Activated naive CD4-positive, alpha-beta T cell treated with anti-CD3 and anti-CD28 coated beads, Interleukin-2, amount 50 U/mL, for 24 hours (primary cell): ENCODE data around the gene TCHH.
"Not testable (repeated sequence)": the region's sequence is repeated elsewhere in the genome, so short reads cannot be mapped to it uniquely, and the experiment has no call there.

Source experiments
- H3K27ac Mint-ChIP-seq: one replicate; pipeline ENCODE4 v1.8.0; 2021; ENCODE audit warnings: mild to moderate bottlenecking, mixed read lengths
- H3K27me3 Mint-ChIP-seq: one replicate; pipeline ENCODE4 v1.8.0; 2021; ENCODE audit warnings: mixed read lengths
- H3K36me3 Mint-ChIP-seq: one replicate; pipeline ENCODE4 v1.8.0; 2021; ENCODE audit warnings: mixed read lengths
- H3K4me1 Mint-ChIP-seq: one replicate; pipeline ENCODE4 v1.8.0; 2021; ENCODE audit warnings: mixed read lengths
- H3K4me3 Mint-ChIP-seq: one replicate; pipeline ENCODE4 v1.8.0; 2021; ENCODE audit warnings: mild to moderate bottlenecking, mixed read lengths
- H3K9me3 Mint-ChIP-seq: one replicate; pipeline ENCODE4 v1.8.0; 2021; ENCODE audit warnings: mixed read lengths

Gene TCHH

GRCh38 chr1:152107031-152107983 is 7.9 kb downstream of the TCHH start:
- Mint-ChIP-seq H3K27me3 (peaks cover 8% of the 10 kb centered on the region), H3K27ac (no peak overlapping the region), H3K36me3 (no peaks in the 10 kb centered on the region), H3K9me3 (no peaks in the 10 kb centered on the region), H3K4me3 (no peak overlapping the region), H3K4me1 (no peaks in the 10 kb centered on the region)

GRCh38 chr1:152104854-152105253 is 10.4 kb downstream of the TCHH start:
- Mint-ChIP-seq H3K36me3 (no peaks in the 10 kb centered on the region), H3K27ac (no peak overlapping the region), H3K4me1 (no peaks in the 10 kb centered on the region), H3K27me3 (peaks cover 17% of the 10 kb centered on the region), H3K9me3 (no peaks in the 10 kb centered on the region), H3K4me3 (no peak overlapping the region)

- Mint-ChIP-seq H3K4me1 (no peaks in the 10 kb centered on the region), H3K27me3 (peaks cover 29% of the 10 kb centered on the region), H3K4me3 (no peak overlapping the region), H3K27ac (no peak overlapping the region), H3K36me3 (peaks cover 3% of the 10 kb centered on the region), H3K9me3 (peaks cover 4% of the 10 kb centered on the region)
Observed at GRCh38 chr1:152096931-152097330, 18.3 kb downstream of the TCHH start.

GRCh38 chr1:152089014-152089674 is 26.1 kb downstream of the TCHH start, which contains the start of gene TCHHL1:
Gene TCHHL1 (minus strand): TSS chr1:152089064. CDS start chr1:152088143, 921 bp downstream.
- H3K27ac Mint-ChIP-seq, result no peak within 1 kb of the TSS

GRCh38 chr1:152086760-152087159 is 28.5 kb downstream of the TCHH start:
- peaks cover 24% of the 10 kb centered on the region for H3K27me3 Mint-ChIP-seq

More at GRCh38 chr1:152089014-152089674, 26.1 kb downstream of the TCHH start, which contains the start of gene TCHHL1:
- Mint-ChIP-seq H3K27me3 (peaks cover 27% of the 10 kb centered on the region), H3K4me1 (no peaks in the 10 kb centered on the region), H3K36me3 (peaks cover 2% of the 10 kb centered on the region), H3K9me3 (no peaks in the 10 kb centered on the region), H3K4me3 (no peak within 1 kb of the TSS)

GRCh38 chr1:152084853-152085252 is 30.4 kb downstream of the TCHH start:
- no peak overlapping the region for H3K27ac Mint-ChIP-seq
- H3K36me3 Mint-ChIP-seq, result no peaks in the 10 kb centered on the region
- H3K4me1 Mint-ChIP-seq, result no peaks in the 10 kb centered on the region
- peaks cover 14% of the 10 kb centered on the region for H3K27me3 Mint-ChIP-seq
- no peak overlapping the region for H3K4me3 Mint-ChIP-seq
- H3K9me3 Mint-ChIP-seq, result no peaks in the 10 kb centered on the region

More at GRCh38 chr1:152086760-152087159, 28.5 kb downstream of the TCHH start:
- Mint-ChIP-seq H3K9me3 (no peaks in the 10 kb centered on the region), H3K27ac (no peak overlapping the region), H3K36me3 (no peaks in the 10 kb centered on the region), H3K4me3 (no peak overlapping the region), H3K4me1 (no peaks in the 10 kb centered on the region)

GRCh38 chr1:152081026-152081425 is 34.2 kb downstream of the TCHH start:
- not testable (repeated sequence) for H3K36me3 Mint-ChIP-seq, H3K4me1 Mint-ChIP-seq, H3K27ac Mint-ChIP-seq, H3K27me3 Mint-ChIP-seq, H3K9me3 Mint-ChIP-seq, H3K4me3 Mint-ChIP-seq

- not testable (repeated sequence) for H3K27ac Mint-ChIP-seq, H3K4me1 Mint-ChIP-seq
Observed at GRCh38 chr1:152080494-152080893, 34.8 kb downstream of the TCHH start.

GRCh38 chr1:152078831-152079441 is 36.3 kb downstream of the TCHH start:
- Mint-ChIP-seq H3K4me1 (no peaks in the 10 kb centered on the region), H3K9me3 (no peaks in the 10 kb centered on the region), H3K4me3 (no peak overlapping the region), H3K27me3 (peaks cover 10% of the 10 kb centered on the region), H3K27ac (no peak overlapping the region), H3K36me3 (no peaks in the 10 kb centered on the region)

More at GRCh38 chr1:152080494-152080893, 34.8 kb downstream of the TCHH start:
- not testable (repeated sequence) for H3K4me3 Mint-ChIP-seq, H3K36me3 Mint-ChIP-seq, H3K27me3 Mint-ChIP-seq, H3K9me3 Mint-ChIP-seq

GRCh38 chr1:152072311-152072710 is 42.9 kb downstream of the TCHH start:
- Mint-ChIP-seq H3K4me3 (no peak overlapping the region), H3K4me1 (no peaks in the 10 kb centered on the region), H3K27me3 (peaks cover 4% of the 10 kb centered on the region), H3K27ac (no peak overlapping the region), H3K36me3 (no peaks in the 10 kb centered on the region), H3K9me3 (no peaks in the 10 kb centered on the region)

GRCh38 chr1:152071123-152071522 is 44.1 kb downstream of the TCHH start:
- H3K36me3 Mint-ChIP-seq, result no peaks in the 10 kb centered on the region
- no peak overlapping the region for H3K27ac Mint-ChIP-seq
- H3K4me1 Mint-ChIP-seq, result no peaks in the 10 kb centered on the region
- no peaks in the 10 kb centered on the region for H3K9me3 Mint-ChIP-seq
- peaks cover 11% of the 10 kb centered on the region for H3K27me3 Mint-ChIP-seq
- H3K4me3 Mint-ChIP-seq, result no peak overlapping the region

GRCh38 chr1:152067929-152068328 is 47.3 kb downstream of the TCHH start:
- Mint-ChIP-seq H3K27me3 (peaks cover 17% of the 10 kb centered on the region), H3K27ac (no peak overlapping the region), H3K4me3 (no peak overlapping the region), H3K9me3 (no peaks in the 10 kb centered on the region), H3K4me1 (no peaks in the 10 kb centered on the region), H3K36me3 (no peaks in the 10 kb centered on the region)

GRCh38 chr1:152067150-152067549 is 48.1 kb downstream of the TCHH start:
- H3K4me1 Mint-ChIP-seq, result no peaks in the 10 kb centered on the region
- peaks cover 17% of the 10 kb centered on the region for H3K27me3 Mint-ChIP-seq
- H3K4me3 Mint-ChIP-seq, result no peak overlapping the region
- no peak overlapping the region for H3K27ac Mint-ChIP-seq
- no peaks in the 10 kb centered on the region for H3K9me3 Mint-ChIP-seq
- no peaks in the 10 kb centered on the region for H3K36me3 Mint-ChIP-seq

- Mint-ChIP-seq H3K27ac (no peak overlapping the region), H3K4me3 (no peak overlapping the region), H3K27me3 (peaks cover 18% of the 10 kb centered on the region), H3K4me1 (no peaks in the 10 kb centered on the region), H3K9me3 (no peaks in the 10 kb centered on the region), H3K36me3 (no peaks in the 10 kb centered on the region)
Observed at GRCh38 chr1:152061952-152062351, 53.3 kb downstream of the TCHH start.
